Endothelial cell of umbilical vein (primary cell): ENCODE data around the gene PRKG1.

Experiments
- CTCF ChIP-seq, 2 donors: IDR thresholded peaks; 1 replicate in 1 of 2; 2 replicates in 1 of 2; pipeline ENCODE4 v1.5.1; 2011; ENCODE audit warnings: low read length in 2 of 2, mild to moderate bottlenecking in 2 of 2, moderate library complexity in 2 of 2, control low read depth in 1 of 2, inconsistent platforms in 1 of 2, low read depth in 1 of 2; ENCODE audit not compliant: insufficient read depth in 1 of 2; ENCODE audit errors: extremely low read depth in 1 of 2
- EZH2 ChIP-seq: IDR thresholded peaks from 2 replicates; pipeline ENCODE4 v1.6.1; 2012; ENCODE audit warnings: borderline replicate concordance, low read depth, mild to moderate bottlenecking, moderate library complexity, low read length, inconsistent platforms; ENCODE audit not compliant: severe bottlenecking
- FOS ChIP-seq: IDR thresholded peaks from 2 replicates; pipeline ENCODE4 v1.6.1; 2011; ENCODE audit warnings: mild to moderate bottlenecking, low read length, moderate library complexity, borderline replicate concordance; ENCODE audit not compliant: insufficient read depth
- GATA2 ChIP-seq: IDR thresholded peaks from 2 replicates; pipeline ENCODE4 v1.7.0; 2011; ENCODE audit warnings: low read depth, mild to moderate bottlenecking, moderate library complexity, mixed read lengths, low read length; ENCODE audit not compliant: insufficient read length, insufficient read depth
- JUN ChIP-seq: IDR thresholded peaks from 2 replicates; pipeline ENCODE4 v1.6.1; 2011; ENCODE audit warnings: borderline replicate concordance, low read depth; ENCODE audit not compliant: insufficient read length, insufficient read depth
- MAX ChIP-seq: IDR thresholded peaks from 2 replicates; pipeline ENCODE4 v1.6.1; 2011; ENCODE audit not compliant: insufficient read depth, insufficient read length
- POLR2A ChIP-seq: IDR thresholded peaks from 2 replicates; pipeline ENCODE4 v1.6.1; 2012; ENCODE audit warnings: low read depth, mild to moderate bottlenecking, control low read depth, low read length
- POLR2AphosphoS5 ChIP-seq: IDR thresholded peaks from 2 replicates; pipeline ENCODE4 v1.6.1; 2012; ENCODE audit warnings: low read depth, mild to moderate bottlenecking, control low read depth, low read length, moderate library complexity; ENCODE audit not compliant: insufficient read depth

GRCh38 chr10:51203359-51203758, 129.1 kb downstream of the PRKG1 start:
- TF ChIP-seq CTCF (IDR thresholded peaks at IDR 0.05; ENCODE audit: extremely low read depth in 1 of 2, insufficient read depth in 1 of 2, low read depth in 1 of 2, low read length in 2 of 2) (no peak), POLR2A (no peak), MAX (no peak), POLR2AphosphoS5 (no peak), EZH2 (no peak), GATA2 (no peak), JUN (no peak), FOS (no peak)
